ENCODE data around the gene GCM1. TPM values are rescaled to one million over a fixed set of nuclear protein-coding genes. Genes with fewer than 3 reads are reported as not detected.

The GCM1 gene
- total and polyA plus RNA-seq, 4 donors = 0.05 to 0.08 TPM; not detected in 2

DNA sequence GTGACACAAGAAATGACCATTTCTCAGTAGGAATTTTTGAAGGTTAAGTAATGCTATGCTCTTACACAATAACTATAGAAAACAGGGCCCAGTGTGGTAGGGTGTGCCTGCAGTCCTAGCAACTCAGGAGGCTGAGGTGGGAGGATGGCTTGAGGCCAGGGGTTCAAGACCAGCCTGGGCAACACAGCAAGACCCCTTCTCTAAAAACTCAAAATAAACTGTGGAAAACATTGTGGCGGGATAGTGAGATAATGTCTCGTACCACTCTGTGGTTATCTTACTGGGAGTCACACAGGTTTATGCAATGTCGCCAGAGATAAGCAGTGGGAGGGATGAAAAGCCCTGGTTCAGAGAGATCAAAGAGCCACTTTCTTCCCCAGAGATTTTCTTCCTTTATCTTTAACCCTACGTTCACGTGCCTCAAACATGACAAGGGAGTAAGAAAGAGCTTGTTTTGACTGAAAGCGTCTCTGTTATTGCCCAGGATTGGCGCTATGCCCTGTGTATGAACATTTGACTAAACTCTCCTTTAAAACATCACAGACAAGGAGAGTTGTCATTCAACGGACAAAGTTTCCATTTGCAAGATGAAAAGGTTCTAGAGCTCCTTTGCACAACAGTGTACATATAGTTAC, 13.9 kb downstream of the GCM1 start:
- Histone ChIP-seq H3K4me3 (ENCODE audit: low read depth in 1 of 3, low read length in 3 of 3) (no peak overlapping the region), H3K27ac (ENCODE audit: low read depth in 1 of 2, low read length in 2 of 2) (no peak overlapping the region), H3K27me3 (ENCODE audit: control insufficient read depth in 4 of 4, insufficient read depth in 4 of 4, low read length in 3 of 4) (no peaks in the 10 kb centered on the region), H3K9me3 (ENCODE audit: control insufficient read depth in 4 of 4, low read length in 3 of 4) (no peaks in the 10 kb centered on the region), H3K9ac (ENCODE audit: low read depth in 1 of 2, low read length in 2 of 2) (no peak overlapping the region), H3K36me3 (ENCODE audit: control insufficient read depth in 4 of 4, insufficient read depth in 3 of 4, low read depth in 1 of 4, low read length in 3 of 4) (no peaks in the 10 kb centered on the region), H3K4me1 (ENCODE audit: control insufficient read depth in 4 of 4, insufficient read depth in 4 of 4, low read length in 3 of 4) (no peaks in the 10 kb centered on the region)
- 53% methylated on average over 8 of the region's 8 CpGs for WGBS
- TF ChIP-seq NR2F2 (IDR thresholded peaks at IDR 0.05) (no peak), HNF4G (IDR thresholded peaks at IDR 0.05) (no peak), EGR1 (IDR thresholded peaks at IDR 0.05; ENCODE audit: low read depth in 2 of 2) (no peak)
- TF ChIP-seq, protein P1, sequence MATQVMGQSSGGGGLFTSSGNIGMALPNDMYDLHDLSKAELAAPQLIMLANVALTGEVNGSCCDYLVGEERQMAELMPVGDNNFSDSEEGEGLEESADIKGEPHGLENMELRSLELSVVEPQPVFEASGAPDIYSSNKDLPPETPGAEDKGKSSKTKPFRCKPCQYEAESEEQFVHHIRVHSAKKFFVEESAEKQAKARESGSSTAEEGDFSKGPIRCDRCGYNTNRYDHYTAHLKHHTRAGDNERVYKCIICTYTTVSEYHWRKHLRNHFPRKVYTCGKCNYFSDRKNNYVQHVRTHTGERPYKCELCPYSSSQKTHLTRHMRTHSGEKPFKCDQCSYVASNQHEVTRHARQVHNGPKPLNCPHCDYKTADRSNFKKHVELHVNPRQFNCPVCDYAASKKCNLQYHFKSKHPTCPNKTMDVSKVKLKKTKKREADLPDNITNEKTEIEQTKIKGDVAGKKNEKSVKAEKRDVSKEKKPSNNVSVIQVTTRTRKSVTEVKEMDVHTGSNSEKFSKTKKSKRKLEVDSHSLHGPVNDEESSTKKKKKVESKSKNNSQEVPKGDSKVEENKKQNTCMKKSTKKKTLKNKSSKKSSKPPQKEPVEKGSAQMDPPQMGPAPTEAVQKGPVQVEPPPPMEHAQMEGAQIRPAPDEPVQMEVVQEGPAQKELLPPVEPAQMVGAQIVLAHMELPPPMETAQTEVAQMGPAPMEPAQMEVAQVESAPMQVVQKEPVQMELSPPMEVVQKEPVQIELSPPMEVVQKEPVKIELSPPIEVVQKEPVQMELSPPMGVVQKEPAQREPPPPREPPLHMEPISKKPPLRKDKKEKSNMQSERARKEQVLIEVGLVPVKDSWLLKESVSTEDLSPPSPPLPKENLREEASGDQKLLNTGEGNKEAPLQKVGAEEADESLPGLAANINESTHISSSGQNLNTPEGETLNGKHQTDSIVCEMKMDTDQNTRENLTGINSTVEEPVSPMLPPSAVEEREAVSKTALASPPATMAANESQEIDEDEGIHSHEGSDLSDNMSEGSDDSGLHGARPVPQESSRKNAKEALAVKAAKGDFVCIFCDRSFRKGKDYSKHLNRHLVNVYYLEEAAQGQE (IDR thresholded peaks at IDR 0.05) = no peak
- DNase-seq (ENCODE audit: low spot score) = no peak

DNA sequence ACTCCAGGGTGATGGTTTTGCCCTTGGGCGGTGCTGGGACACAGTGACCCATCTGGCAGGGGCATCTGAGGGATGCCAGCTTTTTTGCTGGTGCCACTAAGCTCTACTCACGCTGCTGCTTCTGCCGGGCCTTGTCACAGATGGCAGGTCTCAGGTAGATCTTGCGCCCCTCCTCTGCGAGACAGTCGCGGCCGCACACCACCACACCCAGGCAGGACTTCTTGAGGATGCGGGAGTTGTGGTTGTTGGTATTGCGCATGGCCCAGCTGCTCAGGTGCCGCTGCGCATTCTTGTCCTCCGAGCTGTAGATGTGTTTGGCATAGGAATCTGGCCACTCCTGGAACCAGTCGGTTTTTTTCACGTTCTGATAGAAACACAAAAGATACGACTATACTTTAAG, 14.7 kb downstream of the GCM1 start:
- Histone ChIP-seq H3K4me1 (ENCODE audit: control insufficient read depth in 4 of 4, insufficient read depth in 4 of 4, low read length in 3 of 4) (no peaks in the 10 kb centered on the region), H3K9me3 (ENCODE audit: control insufficient read depth in 4 of 4, low read length in 3 of 4) (no peaks in the 10 kb centered on the region), H3K27me3 (ENCODE audit: control insufficient read depth in 4 of 4, insufficient read depth in 4 of 4, low read length in 3 of 4) (no peaks in the 10 kb centered on the region), H3K4me3 (ENCODE audit: low read depth in 1 of 3, low read length in 3 of 3) (no peak overlapping the region), H3K36me3 (ENCODE audit: control insufficient read depth in 4 of 4, insufficient read depth in 3 of 4, low read depth in 1 of 4, low read length in 3 of 4) (no peaks in the 10 kb centered on the region), H3K9ac (ENCODE audit: low read depth in 1 of 2, low read length in 2 of 2) (no peak overlapping the region), H3K27ac (ENCODE audit: low read depth in 1 of 2, low read length in 2 of 2) (no peak overlapping the region)
- no peak for DNase-seq (ENCODE audit: low spot score)
- WGBS = 93% methylated on average over 16 of the region's 16 CpGs
- TF ChIP-seq, protein P1 (IDR thresholded peaks at IDR 0.05) = no peak
- TF ChIP-seq TAF1 (conservative IDR thresholded peaks at IDR 0.05) (no peak), JUND (IDR thresholded peaks at IDR 0.05) (no peak)
- TF ChIP-seq, protein P2, sequence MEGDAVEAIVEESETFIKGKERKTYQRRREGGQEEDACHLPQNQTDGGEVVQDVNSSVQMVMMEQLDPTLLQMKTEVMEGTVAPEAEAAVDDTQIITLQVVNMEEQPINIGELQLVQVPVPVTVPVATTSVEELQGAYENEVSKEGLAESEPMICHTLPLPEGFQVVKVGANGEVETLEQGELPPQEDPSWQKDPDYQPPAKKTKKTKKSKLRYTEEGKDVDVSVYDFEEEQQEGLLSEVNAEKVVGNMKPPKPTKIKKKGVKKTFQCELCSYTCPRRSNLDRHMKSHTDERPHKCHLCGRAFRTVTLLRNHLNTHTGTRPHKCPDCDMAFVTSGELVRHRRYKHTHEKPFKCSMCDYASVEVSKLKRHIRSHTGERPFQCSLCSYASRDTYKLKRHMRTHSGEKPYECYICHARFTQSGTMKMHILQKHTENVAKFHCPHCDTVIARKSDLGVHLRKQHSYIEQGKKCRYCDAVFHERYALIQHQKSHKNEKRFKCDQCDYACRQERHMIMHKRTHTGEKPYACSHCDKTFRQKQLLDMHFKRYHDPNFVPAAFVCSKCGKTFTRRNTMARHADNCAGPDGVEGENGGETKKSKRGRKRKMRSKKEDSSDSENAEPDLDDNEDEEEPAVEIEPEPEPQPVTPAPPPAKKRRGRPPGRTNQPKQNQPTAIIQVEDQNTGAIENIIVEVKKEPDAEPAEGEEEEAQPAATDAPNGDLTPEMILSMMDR (IDR thresholded peaks at IDR 0.05; ENCODE audit: low read depth, low read length, missing input control) = no peak

Data from liver (tissue), 9 donors.